GM12873 (cell line): ENCODE results near the gene MAGEA11.

Source experiments
- TF ChIP-seq, protein P1 (sequence below): IDR thresholded peaks from 2 replicates; pipeline ENCODE4 v1.5.1; 2012; ENCODE audit warnings: low read depth, mild to moderate bottlenecking, moderate library complexity, low read length, control low read depth; ENCODE audit not compliant: insufficient read depth; ENCODE audit errors: missing control alignments

MAGEA11 gene, protein sequence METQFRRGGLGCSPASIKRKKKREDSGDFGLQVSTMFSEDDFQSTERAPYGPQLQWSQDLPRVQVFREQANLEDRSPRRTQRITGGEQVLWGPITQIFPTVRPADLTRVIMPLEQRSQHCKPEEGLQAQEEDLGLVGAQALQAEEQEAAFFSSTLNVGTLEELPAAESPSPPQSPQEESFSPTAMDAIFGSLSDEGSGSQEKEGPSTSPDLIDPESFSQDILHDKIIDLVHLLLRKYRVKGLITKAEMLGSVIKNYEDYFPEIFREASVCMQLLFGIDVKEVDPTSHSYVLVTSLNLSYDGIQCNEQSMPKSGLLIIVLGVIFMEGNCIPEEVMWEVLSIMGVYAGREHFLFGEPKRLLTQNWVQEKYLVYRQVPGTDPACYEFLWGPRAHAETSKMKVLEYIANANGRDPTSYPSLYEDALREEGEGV

DNA sequence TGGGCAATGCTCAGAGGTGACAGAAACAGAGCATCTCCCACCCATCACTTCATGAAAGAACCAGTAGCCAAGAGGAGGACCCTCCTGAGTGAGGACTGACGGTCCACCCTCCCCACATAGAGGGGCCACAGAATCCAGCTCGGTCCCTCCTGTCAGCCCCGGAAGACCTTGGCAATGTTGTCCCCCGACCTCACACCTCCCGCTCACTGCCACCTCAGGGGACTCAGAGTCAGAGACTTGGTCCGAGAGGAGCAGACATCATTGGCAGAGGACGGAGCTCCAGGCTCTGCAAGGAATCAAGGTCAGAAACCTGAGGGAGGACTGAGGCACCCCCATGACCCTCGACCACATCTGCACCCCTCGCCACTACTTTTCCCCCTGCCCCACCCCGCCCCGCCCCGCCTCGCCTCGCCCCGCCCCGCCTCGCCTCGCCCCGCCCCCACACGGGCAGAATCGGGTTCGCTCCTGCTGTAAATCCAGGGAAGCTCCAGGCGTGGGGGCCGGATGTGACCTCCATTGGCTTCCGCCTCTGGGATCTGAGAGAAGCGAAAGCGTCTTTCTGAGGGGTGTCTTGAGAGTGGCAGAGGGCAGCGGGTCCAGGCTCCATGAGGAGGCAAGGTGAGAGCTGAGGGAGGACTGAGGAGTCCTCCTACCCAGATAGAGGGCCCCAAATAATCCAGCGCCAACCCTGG lies at the start of gene MAGEA11:
Gene MAGEA11, plus strand, starts transcription at position 516 of the 692 bp plus-strand sequence. CDS start 1,100 bp downstream, outside the sequence.
- TF ChIP-seq, protein P1, sequence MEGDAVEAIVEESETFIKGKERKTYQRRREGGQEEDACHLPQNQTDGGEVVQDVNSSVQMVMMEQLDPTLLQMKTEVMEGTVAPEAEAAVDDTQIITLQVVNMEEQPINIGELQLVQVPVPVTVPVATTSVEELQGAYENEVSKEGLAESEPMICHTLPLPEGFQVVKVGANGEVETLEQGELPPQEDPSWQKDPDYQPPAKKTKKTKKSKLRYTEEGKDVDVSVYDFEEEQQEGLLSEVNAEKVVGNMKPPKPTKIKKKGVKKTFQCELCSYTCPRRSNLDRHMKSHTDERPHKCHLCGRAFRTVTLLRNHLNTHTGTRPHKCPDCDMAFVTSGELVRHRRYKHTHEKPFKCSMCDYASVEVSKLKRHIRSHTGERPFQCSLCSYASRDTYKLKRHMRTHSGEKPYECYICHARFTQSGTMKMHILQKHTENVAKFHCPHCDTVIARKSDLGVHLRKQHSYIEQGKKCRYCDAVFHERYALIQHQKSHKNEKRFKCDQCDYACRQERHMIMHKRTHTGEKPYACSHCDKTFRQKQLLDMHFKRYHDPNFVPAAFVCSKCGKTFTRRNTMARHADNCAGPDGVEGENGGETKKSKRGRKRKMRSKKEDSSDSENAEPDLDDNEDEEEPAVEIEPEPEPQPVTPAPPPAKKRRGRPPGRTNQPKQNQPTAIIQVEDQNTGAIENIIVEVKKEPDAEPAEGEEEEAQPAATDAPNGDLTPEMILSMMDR, result no peak

DNA sequence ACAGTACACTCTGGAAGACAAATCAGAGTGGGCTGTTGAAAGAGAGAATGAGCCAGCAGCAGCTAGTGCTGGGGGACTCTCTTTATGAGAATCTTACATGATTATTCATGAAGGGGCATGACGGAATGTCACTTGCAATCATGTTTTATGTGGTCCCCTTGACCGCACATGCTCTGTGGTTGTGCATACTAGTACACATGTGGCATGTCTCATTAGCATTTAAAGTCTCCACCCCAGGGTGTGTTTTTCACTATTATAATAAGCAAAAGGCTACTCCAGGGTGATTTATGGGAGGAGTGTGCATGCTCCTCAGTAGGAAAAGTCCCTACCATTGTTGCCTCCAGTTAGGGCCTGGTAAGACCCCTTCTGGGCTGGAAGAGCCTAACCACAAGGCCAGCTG lies 30.7 kb upstream of the MAGEA11 start:
- TF ChIP-seq, protein P1, result no peak

DNA sequence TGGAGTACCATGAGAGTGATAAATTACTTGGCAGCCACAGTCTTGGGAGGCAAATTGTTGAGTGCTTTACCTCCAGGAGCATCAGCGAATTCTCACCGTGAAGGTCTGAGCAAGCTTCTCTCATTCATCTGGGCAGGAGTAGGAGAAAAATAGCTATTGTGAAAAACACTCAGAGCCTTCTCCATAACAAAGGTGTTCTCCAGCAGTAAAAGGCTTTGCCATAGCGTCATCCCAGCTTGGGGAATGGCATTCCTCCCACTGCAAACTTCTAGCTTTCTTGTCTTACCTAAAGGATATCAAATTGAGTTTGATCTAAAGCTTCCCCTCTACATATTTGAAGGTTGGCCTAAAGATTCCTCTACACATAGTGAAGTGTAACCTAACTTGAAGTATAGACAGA lies 29.8 kb upstream of the MAGEA11 start:
- TF ChIP-seq, protein P1, result no peak

DNA sequence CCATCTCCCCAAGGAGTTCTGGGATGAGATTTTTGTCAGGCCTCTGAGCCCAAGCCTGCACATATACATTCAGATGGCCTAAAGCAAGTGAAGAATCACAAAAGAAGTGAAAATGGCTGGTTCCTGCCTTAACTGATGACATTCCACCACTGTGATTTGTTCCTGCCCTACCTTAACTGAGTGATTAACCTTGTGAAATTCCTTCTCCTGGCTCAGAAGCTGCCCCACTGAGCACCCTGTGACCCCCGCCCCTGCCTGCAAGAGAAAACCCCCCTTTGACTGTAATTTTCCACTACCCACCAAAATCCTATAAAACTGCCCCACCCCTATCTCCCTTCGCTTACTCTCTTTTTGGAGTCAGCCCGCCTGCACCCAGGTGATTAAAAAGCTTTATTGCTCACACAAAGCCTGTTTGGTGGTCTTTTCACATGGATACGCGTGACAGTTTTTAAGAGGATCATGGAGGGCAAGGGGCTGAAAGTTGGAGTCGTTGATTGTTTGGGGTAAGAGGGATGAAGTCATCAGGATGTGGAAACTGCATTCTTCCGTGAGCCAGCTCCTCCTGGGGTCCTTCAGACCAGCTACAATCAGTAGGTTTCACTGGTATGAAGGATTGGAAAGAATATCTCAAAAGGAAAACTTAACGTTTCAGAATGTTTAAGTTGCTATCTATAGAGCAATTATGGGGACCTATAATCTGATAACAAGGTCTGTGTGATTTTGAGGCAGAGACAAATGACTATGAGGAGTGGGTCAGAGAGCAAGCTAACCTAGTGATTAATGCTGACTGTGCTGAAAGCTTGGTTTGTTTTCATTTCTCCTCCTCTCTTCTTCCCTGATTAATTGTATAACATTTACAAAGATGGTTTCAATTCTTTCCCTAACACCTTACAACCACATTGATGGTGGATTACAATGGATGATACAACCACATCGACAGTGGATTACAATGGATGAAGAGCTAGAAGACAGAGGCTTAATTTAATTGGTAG lies 28.6 kb upstream of the MAGEA11 start:
- TF ChIP-seq, protein P1, result no peak

DNA sequence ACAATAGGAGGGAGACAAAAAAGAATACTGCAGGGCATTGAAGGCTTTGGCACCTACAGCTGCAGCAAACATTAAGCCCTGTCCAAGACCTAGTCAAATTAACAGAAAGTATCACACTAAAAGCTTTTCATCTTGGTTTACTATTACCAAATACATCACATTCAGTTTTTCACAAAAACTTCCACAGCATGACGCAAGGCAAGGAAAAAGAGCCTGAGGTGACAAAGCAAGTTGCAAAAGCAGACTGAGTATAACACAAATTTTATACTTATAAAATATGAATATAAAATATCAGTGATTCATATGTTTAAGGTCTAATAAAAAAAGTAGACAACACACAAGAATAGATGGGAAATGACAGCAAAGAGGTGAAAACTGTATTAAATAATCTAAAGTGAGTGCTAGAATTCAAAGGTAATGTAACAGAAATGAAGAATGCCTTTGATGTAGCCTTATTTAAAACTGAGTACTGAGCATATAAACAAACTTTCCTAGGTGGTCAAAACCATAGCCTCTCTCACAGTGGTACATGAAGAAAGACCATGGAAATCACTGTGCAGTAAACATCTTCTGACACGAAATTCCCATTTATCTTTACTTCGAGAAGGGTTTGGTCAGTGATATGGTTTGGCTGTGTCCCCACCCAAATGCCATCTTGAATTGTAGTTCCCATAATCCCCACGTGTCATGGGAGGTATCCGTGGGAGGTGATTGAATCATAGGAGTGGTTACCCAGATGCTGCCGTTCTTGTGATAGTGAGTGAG lies 27.7 kb upstream of the MAGEA11 start:
- TF ChIP-seq, protein P1, result no peak

DNA sequence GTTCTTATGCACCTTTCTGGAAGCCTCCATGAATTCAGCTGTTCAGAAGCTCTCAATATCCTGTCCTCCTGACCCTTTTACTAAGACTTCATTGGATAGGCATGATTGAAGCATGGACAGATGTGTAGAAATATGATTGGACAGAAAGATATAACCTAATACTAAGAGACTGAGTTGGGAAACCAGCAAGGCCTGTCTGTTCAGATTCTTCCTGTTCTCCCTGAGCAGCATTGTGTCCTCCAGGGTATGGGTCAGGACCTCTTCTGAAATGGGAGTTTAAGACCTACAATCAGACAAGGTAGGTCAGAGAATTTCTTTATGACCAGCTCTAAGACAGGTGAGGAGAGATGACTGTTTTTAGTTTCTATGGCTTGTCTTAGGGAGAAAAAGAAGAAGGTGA lies 23.9 kb upstream of the MAGEA11 start:
- TF ChIP-seq, protein P1, result no peak
